Esophagus squamous epithelium (tissue), 5 donors: Measurements from ENCODE around the gene ACSF2. TPM values are rescaled to one million over a fixed set of nuclear protein-coding genes. Genes with fewer than 3 reads are reported as not detected.
A peak's percentile ranks its signal among the peaks of the same experiment; 100 is the strongest.
"Not testable (repeated sequence)": the region's sequence is repeated elsewhere in the genome, so short reads cannot be mapped to it uniquely, and the experiment has no call there.

Experiments used
- DNase-seq: peaks from one replicate; lab custom pipeline; 2025; lab: John Stamatoyannopoulos, UW
- H3K27ac ChIP-seq, 4 donors: fragments of 200-600 bp; sonication (generic); one replicate each; pipeline ENCODE4 v1.5.1; 2016 to 2019; ENCODE audit warnings: mild to moderate bottlenecking in 1 of 4
- H3K27me3 ChIP-seq, 4 donors: fragments of 200-600 bp; sonication (generic); 1 replicate in 3 of 4; 2 replicates in 1 of 4; pipeline versions ENCODE4 v1.5.1 to v1.6.0; 2017 to 2021; ENCODE audit warnings: antibody characterized with exemption in 1 of 4
- H3K36me3 ChIP-seq, 3 donors: fragments of 200-600 bp; sonication (generic); one replicate each; pipeline ENCODE4 v1.5.1; 2016 to 2019
- H3K4me1 ChIP-seq, 3 donors: fragments of 200-600 bp; sonication (generic); one replicate each; pipeline ENCODE4 v1.5.1; 2017 to 2019
- H3K4me3 ChIP-seq, 4 donors: fragments of 200-600 bp; sonication (generic); 1 replicate in 3 of 4; 2 replicates in 1 of 4; pipeline ENCODE4 v1.5.1; 2016 to 2019; ENCODE audit warnings: mild to moderate bottlenecking in 2 of 4, moderate library complexity in 1 of 4
- H3K9me3 ChIP-seq, 3 donors: fragments of 200-600 bp; sonication (generic); one replicate each; pipeline ENCODE4 v1.5.1; 2016 to 2019
- CTCF ChIP-seq, 6 experiments: fragments of 450-650 bp in 4 of 6; fragments of 200-600 bp in 2 of 6; sonication (generic) in 2 of 6; IDR thresholded peaks; one replicate each; pipeline ENCODE4 v1.5.1; 2016 to 2019; ENCODE audit warnings: antibody characterized with exemption in 6 of 6, mild to moderate bottlenecking in 4 of 6, moderate library complexity in 4 of 6
- POLR2A ChIP-seq, 4 donors: fragments of 450-650 bp; IDR thresholded peaks; one replicate each; pipeline ENCODE4 v1.6.1; 2017; ENCODE audit warnings: antibody characterized with exemption in 4 of 4, mild to moderate bottlenecking in 4 of 4, moderate library complexity in 3 of 4
- WGBS, 2 donors: methylation state at CpG; one replicate each; pipeline ENCODE4 v1.1.5; 2018; 5-methylcytosine and 5-hydroxymethylcytosine counted together
- intact Hi-C: fragments of 100-400 bp; cut with DNase I; formaldehyde crosslinking; loops from one replicate; pipeline ENCODE4 v1.15.0; 2022
- total RNA-seq, 4 donors: library from RNA; depleted of rRNA; stranded (reverse); fragments of >200 nt; gene quantifications; one replicate each; pipeline ENCODE4 v1.1.0, GENCODE V29; 2016
- donor health status: DM: yes; HTN: yes; CAD: no.

ACSF2 gene
- total RNA-seq, 4 donors from 2014 or later, result 7.0 to 26.3 (median 19.0) TPM

- peak overlapping the region; percentile 75 to 91 (median 88) for H3K27ac ChIP-seq
- DNase-seq, result no peak
- H3K4me3 ChIP-seq, result peak overlapping the region; percentile 42 to 87 (median 65)
- H3K4me1 ChIP-seq, result peaks cover 23 to 89% (median 41%) of the 10 kb centered on the region in 3 donors
- intact Hi-C loops, result no loop called here
- no peaks in the 10 kb centered on the region for H3K9me3 ChIP-seq
- no peaks in the 10 kb centered on the region for H3K36me3 ChIP-seq
- TF ChIP-seq CTCF (IDR thresholded peaks at IDR 0.05) (no peak), POLR2A (IDR thresholded peaks at IDR 0.05) (no peak)
- WGBS, 2 donors, result 88 to 100% methylated on average over 3 to 7 of the region's 8 CpGs
- no peaks in the 10 kb centered on the region for H3K27me3 ChIP-seq
Measured at GRCh38 chr17:50424996-50425681, 879 bp upstream of the ACSF2 start.

GRCh38 chr17:50426472-50426782 lies 409 bp downstream of the ACSF2 start:
- 0% methylated on average over 2 of the region's 7 CpGs; no CpG with 5 or more reads in 1 of the 2 donors for WGBS, 2 donors
- H3K36me3 ChIP-seq, result no peaks in the 10 kb centered on the region
- TF ChIP-seq CTCF (IDR thresholded peaks at IDR 0.05) (no peak), POLR2A (IDR thresholded peaks at IDR 0.05) (no peak)
- intact Hi-C loops, result no loop called here
- no peaks in the 10 kb centered on the region for H3K9me3 ChIP-seq
- peaks cover 23 to 89% (median 41%) of the 10 kb centered on the region in 3 donors for H3K4me1 ChIP-seq
- H3K4me3 ChIP-seq, result peak overlapping the region; percentile 42 to 87 (median 65)
- no peaks in the 10 kb centered on the region for H3K27me3 ChIP-seq
- no peak for DNase-seq
- H3K27ac ChIP-seq, result peak overlapping the region; percentile 75 to 91 (median 88)

GRCh38 chr17:50426814-50427787 lies 1.1 kb downstream of the ACSF2 start:
- Histone ChIP-seq H3K36me3 (peaks cover 0 to 3% (median 0%) of the 10 kb centered on the region in 3 donors), H3K4me1 (peaks cover 23 to 82% (median 38%) of the 10 kb centered on the region in 3 donors), H3K27ac (peak overlapping the region; percentile 75 to 91 (median 88)), H3K9me3 (no peaks in the 10 kb centered on the region), H3K27me3 (no peaks in the 10 kb centered on the region), H3K4me3 (peak overlapping the region; percentile 42 to 87 (median 65))
- no peak for DNase-seq
- intact Hi-C loops, result no loop called here
- 17 to 40% methylated on average over 1 to 4 of the region's 4 CpGs for WGBS, 2 donors
- TF ChIP-seq CTCF (IDR thresholded peaks at IDR 0.05) (no peak), POLR2A (IDR thresholded peaks at IDR 0.05) (peak in 1 of 4 donors; percentile 31)

DNA sequence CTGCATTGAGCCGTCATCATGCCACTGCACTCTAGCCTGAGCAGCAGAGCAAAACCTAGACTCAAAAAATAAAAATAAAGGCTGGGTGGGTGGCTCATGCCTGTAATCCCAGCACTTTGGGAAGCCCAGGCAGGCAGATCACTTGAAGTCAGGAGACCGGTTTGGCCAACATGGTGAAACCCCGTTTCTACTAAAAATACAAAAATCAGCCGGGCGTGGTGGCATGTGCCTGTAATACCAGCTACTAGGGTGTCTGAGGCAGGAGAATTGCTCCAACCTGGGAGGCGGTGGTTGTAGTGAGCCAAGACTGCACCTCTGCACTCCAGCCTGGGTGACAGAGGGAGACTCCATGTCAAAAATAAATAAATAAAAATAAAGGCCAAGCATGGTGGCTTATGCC lies 2.1 kb downstream of the ACSF2 start:
- H3K27me3 ChIP-seq, DNase-seq, intact Hi-C loops, H3K36me3 ChIP-seq, H3K4me3 ChIP-seq, H3K9me3 ChIP-seq: not testable (repeated sequence)
- 11 to 48% methylated on average over 6 of the region's 6 CpGs for WGBS, 2 donors
- peak overlapping the region; percentile 75 to 91 (median 88) for H3K27ac ChIP-seq
- peaks cover 23 to 78% (median 38%) of the 10 kb centered on the region in 3 donors for H3K4me1 ChIP-seq

GRCh38 chr17:50428831-50429424 lies 2.9 kb downstream of the ACSF2 start:
- TF ChIP-seq CTCF (IDR thresholded peaks at IDR 0.05) (no peak), POLR2A (IDR thresholded peaks at IDR 0.05) (no peak)
- Histone ChIP-seq H3K27ac (peak overlapping the region; percentile 75 to 91 (median 84)), H3K27me3 (no peaks in the 10 kb centered on the region), H3K9me3 (no peaks in the 10 kb centered on the region), H3K36me3 (peaks cover 0 to 7% (median 0%) of the 10 kb centered on the region in 3 donors), H3K4me1 (peaks cover 23 to 74% (median 38%) of the 10 kb centered on the region in 3 donors), H3K4me3 (no peak overlapping the region)
- intact Hi-C loops, result no loop called here
- 22 to 68% methylated on average over 7 of the region's 7 CpGs for WGBS, 2 donors
- DNase-seq, result no peak
